K562 (cell line): Measurements from ENCODE around the gene NRSN2. TPM values are rescaled to one million over a fixed set of nuclear protein-coding genes. Genes with fewer than 3 reads are reported as not detected.
A peak's percentile ranks its signal among the peaks of the same experiment; 100 is the strongest.

Source experiments
- BDP1 ChIP-seq: IDR thresholded peaks from 3 replicates; pipeline ENCODE4 v1.6.1; 2011; ENCODE audit not compliant: insufficient read length, insufficient read depth
- CSDE1 ChIP-seq, 2 experiments: fragments of 450-650 bp; IDR thresholded peaks; 2 replicates each; pipeline ENCODE4 v1.6.1; 2016; ENCODE audit warnings: mild to moderate bottlenecking in 1 of 2
- CXXC5 ChIP-seq: fragments of 250-450 bp; sonication (Bioruptor Pico); IDR thresholded peaks from 2 replicates; pipeline ENCODE4 v1.8.0; 2022; ENCODE audit warnings: inconsistent platforms, mild to moderate bottlenecking, moderate library complexity
- DDX20 ChIP-seq: fragments of 450-650 bp; IDR thresholded peaks from 2 replicates; pipeline ENCODE4 v1.6.1; 2016; ENCODE audit warnings: missing genetic modification characterization, low read depth, mild to moderate bottlenecking, missing compliant biosample characterization, moderate library complexity
- DNMT1 ChIP-seq: fragments of 450-650 bp; IDR thresholded peaks from 2 replicates; pipeline ENCODE4 v1.6.1; 2016; ENCODE audit warnings: antibody characterized with exemption, mild to moderate bottlenecking
- E2F5 ChIP-seq: sonication (generic); formaldehyde crosslinking; IDR thresholded peaks from 2 replicates; pipeline ENCODE4 v1.8.0; 2022; ENCODE audit warnings: mild to moderate bottlenecking, missing genetic modification reagents
- FOXA1 ChIP-seq: fragments of 450-650 bp; IDR thresholded peaks from 2 replicates; pipeline ENCODE4 v1.6.1; 2016; ENCODE audit warnings: mild to moderate bottlenecking, borderline replicate concordance
- FOXP1 ChIP-seq: sonication (generic); formaldehyde crosslinking; IDR thresholded peaks from 2 replicates; pipeline ENCODE4 v1.8.0; 2022; ENCODE audit warnings: mild to moderate bottlenecking, missing genetic modification reagents
- GATA2 ChIP-seq: sonication (generic); formaldehyde crosslinking; IDR thresholded peaks from 2 replicates; pipeline ENCODE4 v1.4.0; 2020; ENCODE audit warnings: mild to moderate bottlenecking, missing genetic modification reagents
- HOXB6 ChIP-seq: fragments of 250-450 bp; sonication (Bioruptor Pico); IDR thresholded peaks from 2 replicates; pipeline ENCODE4 v1.5.1; 2022; ENCODE audit warnings: mild to moderate bottlenecking, borderline replicate concordance
- KDM4B ChIP-seq, 2 experiments: fragments of 450-650 bp in 1 of 2; sonication (generic) in 1 of 2; IDR thresholded peaks; 2 replicates each; pipeline ENCODE4 v1.6.1; 2016 to 2017; ENCODE audit warnings: borderline replicate concordance in 2 of 2, antibody characterized with exemption in 1 of 2, low read depth in 1 of 2, mild to moderate bottlenecking in 1 of 2
- MITF ChIP-seq: IDR thresholded peaks from 2 replicates; pipeline ENCODE4 v1.6.1; 2014; ENCODE audit warnings: antibody characterized with exemption
- NRF1 ChIP-seq, 2 experiments: fragments of 450-650 bp; IDR thresholded peaks in 1 of 2; conservative IDR thresholded peaks in 1 of 2; 2 replicates each; pipeline ENCODE4 v1.6.1; 2014; ENCODE audit warnings: mild to moderate bottlenecking in 2 of 2
- PHTF2 ChIP-seq: fragments of 250-450 bp; sonication (Bioruptor Pico); IDR thresholded peaks from 2 replicates; pipeline ENCODE4 v1.5.0; 2021; ENCODE audit warnings: mild to moderate bottlenecking
- PTRF ChIP-seq: fragments of 450-650 bp; IDR thresholded peaks from 2 replicates; pipeline ENCODE4 v1.6.1; 2016; ENCODE audit warnings: mild to moderate bottlenecking, missing genetic modification characterization, missing compliant biosample characterization
- RBM17 ChIP-seq: fragments of 200-400 bp; formaldehyde crosslinking; IDR thresholded peaks from 2 replicates; pipeline ENCODE4 v1.6.1; 2017; ENCODE audit warnings: low read depth, mild to moderate bottlenecking, low read length, borderline replicate concordance
- RFX1 ChIP-seq: fragments of 450-650 bp; IDR thresholded peaks from 2 replicates; pipeline ENCODE4 v1.6.1; 2016; ENCODE audit warnings: mild to moderate bottlenecking, moderate library complexity
- SAFB2 ChIP-seq: fragments of 200-400 bp; formaldehyde crosslinking; IDR thresholded peaks from 2 replicates; pipeline ENCODE4 v1.6.1; 2018; ENCODE audit warnings: borderline replicate concordance, low read length, low read depth, moderate library complexity; ENCODE audit not compliant: severe bottlenecking
- SMARCC2 ChIP-seq: fragments of 450-650 bp; IDR thresholded peaks from 2 replicates; pipeline ENCODE4 v1.6.1; 2017; ENCODE audit warnings: antibody characterized with exemption, moderate library complexity, mild to moderate bottlenecking, low read depth
- SMARCE1 ChIP-seq: fragments of 450-650 bp; IDR thresholded peaks from 2 replicates; pipeline ENCODE4 v1.7.1; 2016; ENCODE audit warnings: mild to moderate bottlenecking
- ZBTB17 ChIP-seq: fragments of 450-650 bp; formaldehyde crosslinking; IDR thresholded peaks from 2 replicates; pipeline ENCODE4 v1.4.0; 2020; ENCODE audit warnings: mild to moderate bottlenecking
- ZEB2 ChIP-seq: fragments of 450-650 bp; IDR thresholded peaks from 2 replicates; pipeline ENCODE4 v1.6.1; 2016
- ZNF140 ChIP-seq: fragments of 250-450 bp; sonication (Bioruptor Pico); IDR thresholded peaks from 2 replicates; pipeline ENCODE4 v1.8.0; 2021; ENCODE audit warnings: moderate library complexity, mild to moderate bottlenecking, inconsistent platforms
- ZNF699 ChIP-seq: fragments of 250-450 bp; sonication (Bioruptor Pico); IDR thresholded peaks from 2 replicates; pipeline ENCODE4 v1.8.0; 2021; ENCODE audit warnings: mild to moderate bottlenecking, moderate library complexity; ENCODE audit not compliant: insufficient replicate concordance
- ZSCAN32 ChIP-seq: fragments of 450-650 bp; formaldehyde crosslinking; IDR thresholded peaks from 2 replicates; pipeline ENCODE4 v1.4.0; 2020; ENCODE audit warnings: mild to moderate bottlenecking, moderate library complexity
- polyA plus RNA-seq, 8 experiments: library from polyadenylated mRNA; depleted of rRNA in 4 of 8; stranded (reverse) in 5 of 8; unstranded in 3 of 8; fragments of >200 nt; fragmentation: Nextera tagmentation in 2 of 8; fragmentation: Illumina TruSeq in 1 of 8; extraction: Ambion mirVana in 2 of 8; extraction: Trizol in 1 of 8; gene quantifications; 2 replicates each; pipeline versions ENCODE4 v1.2.1 to v1.2.3, GENCODE V29; 2011 to 2014; ENCODE audit warnings: inconsistent platforms in 1 of 8, missing spikeins in 1 of 8
- total RNA-seq, 7 experiments: library from RNA; depleted of rRNA in 6 of 7; stranded (reverse); fragments of >200 nt in 6 of 7; fragmentation: Illumina TruSeq in 2 of 7; extraction: Trizol in 2 of 7; gene quantifications; 2 replicates each; pipeline versions ENCODE4 v1.2.1 to v1.2.3, GENCODE V29; 2011 to 2021; ENCODE audit warnings: low replicate concordance in 1 of 7
- TF ChIP-seq, protein P1 (sequence below): fragments of 250-450 bp; sonication (Bioruptor Pico); IDR thresholded peaks from 2 replicates; pipeline ENCODE4 v1.8.0; 2021; ENCODE audit warnings: moderate library complexity, mild to moderate bottlenecking, inconsistent platforms
- TF ChIP-seq, protein P2 (sequence below): fragments of 450-650 bp; formaldehyde crosslinking; IDR thresholded peaks from 2 replicates; pipeline ENCODE4 v1.4.0; 2020; ENCODE audit warnings: mild to moderate bottlenecking

Gene NRSN2
- total and polyA plus RNA-seq, 9 of the 15 experiments (the other 6 are each of a cell fraction or from before 2014, with no cell fraction given), result 7.5 to 29.7 (median 11.1) TPM

DNA sequence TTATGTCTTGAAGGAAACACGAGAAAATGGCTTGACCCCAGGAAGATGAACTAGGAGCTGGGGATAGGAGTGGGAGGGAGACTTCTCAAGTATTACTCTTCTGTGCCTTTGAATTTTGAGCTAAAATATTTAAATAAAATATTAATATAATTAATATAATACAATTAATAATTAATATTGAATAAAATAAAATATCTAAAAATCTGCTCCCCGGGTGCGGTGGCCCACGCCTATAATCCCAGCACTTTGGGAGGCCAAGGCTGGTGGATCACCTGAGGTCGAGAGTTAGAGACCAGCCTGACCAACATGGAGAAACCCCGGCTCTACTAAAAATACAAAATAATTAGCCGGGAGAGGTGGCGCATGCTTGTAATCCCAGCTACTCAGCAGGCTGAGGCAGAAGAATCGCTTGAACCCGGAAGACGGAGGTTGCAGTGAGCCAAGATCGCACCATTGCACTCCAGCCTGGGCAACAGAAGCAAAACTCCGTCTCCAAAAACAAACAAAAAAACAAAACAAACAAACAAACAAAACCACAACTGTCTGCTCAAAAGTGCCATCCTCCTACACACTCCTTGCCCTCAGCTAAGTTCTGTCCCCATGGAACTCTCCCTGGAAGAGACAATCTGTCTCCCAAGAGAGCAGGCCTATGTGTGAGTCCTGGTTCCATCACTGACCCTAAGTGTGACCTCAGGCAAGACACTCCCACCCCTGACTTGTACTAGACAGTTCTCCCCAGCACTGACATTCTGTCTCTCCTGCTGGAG, 20.0 kb downstream of the NRSN2 start (continued):
- TF ChIP-seq MITF (no peak), ZSCAN32 (no peak), CSDE1 (IDR thresholded peaks at IDR 0.05) (no peak), ZEB2 (no peak), RBM17 (no peak), ZNF699 (CRISPR knock-in tag) (no peak), PTRF (tag) (peak; percentile 81; the same call in 1 of the 2 replicates), GATA2 (CRISPR knock-in tag) (no peak), ZBTB17 (CRISPR knock-in tag) (no peak), ZNF140 (CRISPR knock-in tag) (no peak), RFX1 (no peak), DNMT1 (no peak), KDM4B (IDR thresholded peaks at IDR 0.05; ENCODE audit: borderline replicate concordance in 2 of 2, low read depth in 1 of 2) (no peak), DDX20 (tag) (peak; percentile 78), E2F5 (CRISPR knock-in tag) (no peak), NRF1 (conservative IDR thresholded peaks at IDR 0.05 in 1 of 2, IDR thresholded peaks at IDR 0.05 in 1 of 2) (no peak), SAFB2 (no peak), BDP1 (no peak), PHTF2 (CRISPR knock-in tag) (no peak), SMARCC2 (no peak), CXXC5 (CRISPR knock-in tag) (peak; percentile 73), HOXB6 (no peak), SMARCE1 (no peak), FOXA1 (no peak), FOXP1 (CRISPR knock-in tag) (no peak)
- TF ChIP-seq, protein P1, sequence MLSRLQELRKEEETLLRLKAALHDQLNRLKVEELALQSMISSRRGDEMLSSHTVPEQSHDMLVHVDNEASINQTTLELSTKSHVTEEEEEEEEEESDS (CRISPR knock-in tag), result no peak
- TF ChIP-seq, protein P2, sequence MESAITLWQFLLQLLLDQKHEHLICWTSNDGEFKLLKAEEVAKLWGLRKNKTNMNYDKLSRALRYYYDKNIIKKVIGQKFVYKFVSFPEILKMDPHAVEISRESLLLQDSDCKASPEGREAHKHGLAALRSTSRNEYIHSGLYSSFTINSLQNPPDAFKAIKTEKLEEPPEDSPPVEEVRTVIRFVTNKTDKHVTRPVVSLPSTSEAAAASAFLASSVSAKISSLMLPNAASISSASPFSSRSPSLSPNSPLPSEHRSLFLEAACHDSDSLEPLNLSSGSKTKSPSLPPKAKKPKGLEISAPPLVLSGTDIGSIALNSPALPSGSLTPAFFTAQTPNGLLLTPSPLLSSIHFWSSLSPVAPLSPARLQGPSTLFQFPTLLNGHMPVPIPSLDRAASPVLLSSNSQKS, result no peak
